Retinal pigment epithelial cell (primary cell): ENCODE measurements around the gene PARP6.
A peak's percentile ranks its signal among the peaks of the same experiment; 100 is the strongest.

Experiments used
- DNase-seq: peaks from one replicate; pipeline ENCODE4 v3.0.0-alpha.2; 2010; ENCODE audit warnings: low read depth
- H3K4me3 ChIP-seq: 2 replicates; pipeline ENCODE4 v1.5.1; 2011; ENCODE audit warnings: mild to moderate bottlenecking, low read length, control low read depth, moderate library complexity
- TF ChIP-seq, protein P1 (sequence below): conservative IDR thresholded peaks from 2 replicates; pipeline ENCODE4 v1.5.1; 2011; ENCODE audit warnings: low read depth, low read length, control low read depth, inconsistent platforms

The PARP6 gene

DNA sequence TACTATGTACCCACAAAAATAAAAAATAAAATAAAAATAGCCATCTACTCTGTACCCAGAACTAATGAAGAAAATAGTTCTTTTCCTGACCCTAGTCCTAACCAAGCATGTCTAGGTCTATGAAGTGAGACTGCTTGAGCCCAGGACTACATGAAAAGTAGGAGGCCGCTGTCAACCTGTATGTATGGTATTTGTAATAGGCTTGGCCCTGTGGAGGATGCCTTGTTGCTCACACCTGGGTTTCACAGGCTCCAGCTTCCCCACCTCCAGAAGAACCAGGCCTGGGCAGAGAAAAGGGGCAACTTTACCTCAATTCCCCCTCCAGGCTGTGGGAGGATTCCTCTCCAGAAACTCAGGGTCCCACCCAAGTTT, 34.5 kb downstream of the PARP6 start:
- TF ChIP-seq, protein P1, sequence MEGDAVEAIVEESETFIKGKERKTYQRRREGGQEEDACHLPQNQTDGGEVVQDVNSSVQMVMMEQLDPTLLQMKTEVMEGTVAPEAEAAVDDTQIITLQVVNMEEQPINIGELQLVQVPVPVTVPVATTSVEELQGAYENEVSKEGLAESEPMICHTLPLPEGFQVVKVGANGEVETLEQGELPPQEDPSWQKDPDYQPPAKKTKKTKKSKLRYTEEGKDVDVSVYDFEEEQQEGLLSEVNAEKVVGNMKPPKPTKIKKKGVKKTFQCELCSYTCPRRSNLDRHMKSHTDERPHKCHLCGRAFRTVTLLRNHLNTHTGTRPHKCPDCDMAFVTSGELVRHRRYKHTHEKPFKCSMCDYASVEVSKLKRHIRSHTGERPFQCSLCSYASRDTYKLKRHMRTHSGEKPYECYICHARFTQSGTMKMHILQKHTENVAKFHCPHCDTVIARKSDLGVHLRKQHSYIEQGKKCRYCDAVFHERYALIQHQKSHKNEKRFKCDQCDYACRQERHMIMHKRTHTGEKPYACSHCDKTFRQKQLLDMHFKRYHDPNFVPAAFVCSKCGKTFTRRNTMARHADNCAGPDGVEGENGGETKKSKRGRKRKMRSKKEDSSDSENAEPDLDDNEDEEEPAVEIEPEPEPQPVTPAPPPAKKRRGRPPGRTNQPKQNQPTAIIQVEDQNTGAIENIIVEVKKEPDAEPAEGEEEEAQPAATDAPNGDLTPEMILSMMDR = no peak
- no peak overlapping the region for H3K4me3 ChIP-seq
- DNase-seq = no peak

DNA sequence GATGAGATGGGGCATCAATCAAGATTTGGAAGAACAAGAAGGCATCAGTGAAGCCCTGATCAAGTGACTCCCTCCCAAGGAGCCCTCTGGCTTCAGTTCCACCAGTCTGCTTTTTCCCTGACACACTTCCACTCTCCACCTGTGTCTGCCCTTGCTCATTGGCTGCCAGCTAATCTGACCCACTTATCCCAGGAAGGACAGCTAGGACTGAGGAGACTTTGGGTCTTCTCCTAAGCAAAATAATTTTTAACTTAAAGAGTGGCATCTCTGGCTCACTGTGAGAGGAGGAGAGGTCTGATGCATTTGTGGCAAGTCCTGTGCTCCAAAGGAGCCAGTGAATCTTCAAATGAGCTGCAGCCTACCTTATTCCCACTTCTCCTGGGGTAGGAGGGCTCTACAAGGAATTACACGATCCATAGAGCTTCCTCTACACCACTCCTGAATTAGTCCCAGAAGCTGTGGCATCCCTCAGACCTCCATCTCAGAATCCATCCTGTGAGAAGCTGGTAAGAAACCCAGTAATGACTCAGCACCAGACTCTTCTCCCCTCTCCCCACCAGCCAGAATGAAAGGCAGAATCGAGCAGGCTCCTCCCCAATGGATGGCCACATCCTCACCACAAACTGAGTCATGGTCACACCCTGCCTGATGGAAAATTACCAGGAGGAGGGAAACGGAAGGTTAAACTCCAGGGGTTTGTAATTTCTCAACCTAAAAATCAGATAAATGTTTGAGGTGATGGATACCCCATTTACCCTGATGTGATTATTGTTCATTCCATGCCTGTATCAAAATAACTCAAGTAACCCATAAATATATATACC, 35.1 kb downstream of the PARP6 start:
- H3K4me3 ChIP-seq = peak overlapping the region; percentile 44
- TF ChIP-seq, protein P1 = no peak
- DNase-seq = peak; percentile 92

DNA sequence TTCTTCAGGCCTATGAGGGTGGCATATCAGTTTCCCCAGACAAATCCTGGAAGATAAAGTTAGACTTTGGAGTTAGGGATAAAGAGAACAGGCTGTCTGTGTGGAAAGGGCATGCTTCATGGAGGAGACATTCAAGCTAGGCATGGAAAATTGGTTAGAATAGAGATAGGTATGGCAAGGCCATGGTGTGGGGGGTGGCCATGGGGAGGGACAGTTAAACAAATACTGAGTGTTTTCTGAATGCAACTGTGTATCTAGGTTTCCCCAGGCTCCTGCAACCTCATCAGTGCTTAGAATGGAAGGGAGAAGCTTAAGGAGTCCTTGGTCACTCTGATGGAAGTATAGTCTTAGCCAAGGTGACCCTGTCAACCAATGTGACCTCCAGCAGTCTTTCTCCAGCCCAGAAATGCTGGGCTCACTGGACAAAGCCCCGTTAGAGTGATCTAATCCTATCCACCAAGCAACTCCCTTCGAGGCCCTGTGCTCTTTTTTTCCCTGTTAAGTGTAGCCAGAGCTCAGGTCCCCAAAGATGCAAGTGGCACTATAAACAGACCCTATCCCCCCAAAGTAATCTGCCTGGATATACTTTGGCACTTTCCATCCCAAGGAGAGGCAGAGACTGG, 35.9 kb downstream of the PARP6 start:
- H3K4me3 ChIP-seq = peak overlapping the region; percentile 44
- DNase-seq = no peak
- TF ChIP-seq, protein P1 = no peak

DNA sequence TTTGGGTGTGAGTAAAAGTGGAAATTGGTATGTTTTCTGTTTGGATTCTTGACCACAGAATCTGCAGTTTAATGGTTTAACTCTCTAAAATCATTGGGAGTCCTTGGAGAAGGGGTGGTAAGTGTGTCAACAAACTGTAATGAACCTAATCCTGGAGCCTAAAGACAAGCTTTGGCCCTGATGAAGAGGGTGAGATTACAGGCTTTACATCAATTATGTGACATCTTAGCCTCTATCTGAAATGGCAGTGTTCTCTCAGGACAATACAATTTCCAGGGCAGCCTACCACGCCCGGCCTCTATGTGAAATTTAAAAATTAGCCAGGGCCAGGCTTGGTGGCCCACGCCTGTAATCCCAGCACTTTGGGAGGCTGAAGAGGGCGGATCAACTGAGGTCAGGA, 37.1 kb downstream of the PARP6 start:
- DNase-seq = no peak
- no peak overlapping the region for H3K4me3 ChIP-seq
- TF ChIP-seq, protein P1 = no peak

DNA sequence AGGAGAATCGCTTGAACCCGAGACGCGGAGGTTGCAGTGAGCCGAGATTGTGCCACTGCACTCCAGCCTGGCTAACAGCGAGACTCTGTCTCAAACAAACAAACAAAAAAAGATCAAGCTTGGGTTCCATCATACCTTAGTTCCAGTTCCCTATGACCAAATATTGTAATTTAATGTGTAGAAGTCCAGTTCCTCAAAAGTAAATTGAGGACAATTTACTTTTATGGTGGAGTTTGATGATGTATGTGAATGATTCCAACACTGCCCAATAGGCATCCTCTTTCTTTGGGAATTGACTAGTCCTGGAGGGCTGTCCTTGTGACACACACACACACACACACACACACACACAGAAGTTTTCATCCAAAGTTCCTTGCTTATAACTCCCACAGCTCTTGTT, 38.6 kb downstream of the PARP6 start:
- no peak for DNase-seq
- TF ChIP-seq, protein P1 = no peak
- no peak overlapping the region for H3K4me3 ChIP-seq

DNA sequence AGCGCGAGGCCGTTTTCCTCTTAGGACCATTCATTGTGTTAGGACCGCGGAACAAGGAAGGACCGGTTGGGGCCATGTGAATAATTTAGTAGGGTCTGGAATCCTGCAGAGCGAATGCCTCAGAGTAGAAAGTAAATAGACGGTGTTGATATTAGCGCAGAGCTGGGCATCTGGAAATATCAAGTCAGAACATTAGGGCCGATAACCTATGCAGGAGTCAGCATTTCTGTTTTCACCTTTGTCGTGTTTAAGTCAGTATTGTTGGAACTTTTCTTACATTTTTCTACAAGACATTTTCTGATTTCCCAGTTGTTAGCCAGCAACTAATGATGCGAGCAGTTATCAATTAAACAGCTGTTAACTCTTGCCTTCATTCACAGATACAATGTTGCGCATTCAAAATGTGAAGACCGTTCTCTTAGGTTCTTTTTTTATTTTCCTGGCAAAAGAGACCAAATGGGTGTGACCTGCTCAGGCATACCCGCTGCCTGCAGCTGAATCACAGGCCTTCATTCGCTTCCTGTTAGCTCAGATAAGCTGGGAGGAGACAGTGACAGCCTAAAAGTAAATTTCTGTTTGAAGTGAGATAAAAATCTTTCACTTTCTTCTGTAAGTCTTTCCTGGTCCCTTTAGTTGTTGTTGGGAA, 40.4 kb downstream of the PARP6 start:
- peak overlapping the region; percentile 95 for H3K4me3 ChIP-seq
- DNase-seq = no peak
- TF ChIP-seq, protein P1 = no peak
